K562 (cell line): ENCODE data around the gene CBLL1. TPM values are rescaled to one million over a fixed set of nuclear protein-coding genes. Genes with fewer than 3 reads are reported as not detected.

ENCODE experiments used
- BACH1 ChIP-seq: fragments of 200-800 bp; sonication (Bioruptor generic); IDR thresholded peaks from 2 replicates; pipeline ENCODE4 v1.6.1; 2016; ENCODE audit warnings: missing genetic modification characterization, missing compliant biosample characterization
- GATAD2B ChIP-seq: fragments of 450-650 bp; IDR thresholded peaks from 2 replicates; pipeline ENCODE4 v1.6.1; 2017; ENCODE audit warnings: mild to moderate bottlenecking, borderline replicate concordance
- HNRNPL ChIP-seq: fragments of 200-400 bp; formaldehyde crosslinking; IDR thresholded peaks from 2 replicates; pipeline ENCODE4 v1.6.1; 2017; ENCODE audit warnings: low read depth, mild to moderate bottlenecking, low read length
- NCOA1 ChIP-seq: fragments of 450-650 bp; IDR thresholded peaks from 2 replicates; pipeline ENCODE4 v1.6.1; 2016; ENCODE audit warnings: low read depth
- NFATC3 ChIP-seq: fragments of 450-650 bp; IDR thresholded peaks from 2 replicates; pipeline ENCODE4 v1.6.1; 2017; ENCODE audit warnings: mild to moderate bottlenecking
- YBX1 ChIP-seq: fragments of 450-650 bp; IDR thresholded peaks from 2 replicates; pipeline ENCODE4 v1.7.1; 2016; ENCODE audit warnings: mild to moderate bottlenecking
- ZBTB12 ChIP-seq: fragments of 250-450 bp; sonication (Bioruptor Pico); IDR thresholded peaks from 2 replicates; pipeline ENCODE4 v1.4.0; 2020
- ZNF24 ChIP-seq: fragments of 450-650 bp; IDR thresholded peaks from 2 replicates; pipeline ENCODE4 v1.6.1; 2016
- ZNF282 ChIP-seq: sonication (generic); formaldehyde crosslinking; IDR thresholded peaks from 2 replicates; pipeline ENCODE4 v1.8.1; 2023; ENCODE audit warnings: missing genetic modification reagents
- polyA plus RNA-seq, 8 experiments: library from polyadenylated mRNA; depleted of rRNA in 4 of 8; stranded (reverse) in 5 of 8; unstranded in 3 of 8; fragments of >200 nt; fragmentation: Nextera tagmentation in 2 of 8; fragmentation: Illumina TruSeq in 1 of 8; extraction: Ambion mirVana in 2 of 8; extraction: Trizol in 1 of 8; gene quantifications; 2 replicates each; pipeline versions ENCODE4 v1.2.1 to v1.2.3, GENCODE V29; 2011 to 2014; ENCODE audit warnings: inconsistent platforms in 1 of 8, missing spikeins in 1 of 8
- total RNA-seq, 7 experiments: library from RNA; depleted of rRNA in 6 of 7; stranded (reverse); fragments of >200 nt in 6 of 7; fragmentation: Illumina TruSeq in 2 of 7; extraction: Trizol in 2 of 7; gene quantifications; 2 replicates each; pipeline versions ENCODE4 v1.2.1 to v1.2.3, GENCODE V29; 2011 to 2021; ENCODE audit warnings: low replicate concordance in 1 of 7
- TF ChIP-seq, protein P1 (sequence below): sonication (generic); formaldehyde crosslinking; IDR thresholded peaks from 2 replicates; pipeline ENCODE4 v1.8.0; 2022; ENCODE audit warnings: mild to moderate bottlenecking, missing genetic modification reagents
- TF ChIP-seq, protein P2 (sequence below), 2 experiments: IDR thresholded peaks; 2 replicates each; pipeline ENCODE4 v1.6.1; 2012; ENCODE audit warnings: improper control_type of control experiment in 2 of 2, low read depth in 2 of 2, low read length in 2 of 2, borderline replicate concordance in 1 of 2
- TF ChIP-seq, protein P3 (sequence below), 2 experiments: fragments of 450-650 bp; conservative IDR thresholded peaks; 2 replicates each; pipeline ENCODE4 v1.6.1; 2017; ENCODE audit warnings: mild to moderate bottlenecking in 2 of 2, moderate library complexity in 2 of 2
- TF ChIP-seq, protein P4 (sequence below): fragments of 250-450 bp; sonication (Bioruptor Pico); IDR thresholded peaks from 2 replicates; pipeline ENCODE4 v1.5.0; 2021; ENCODE audit warnings: mild to moderate bottlenecking, borderline replicate concordance

CBLL1 gene
- total and polyA plus RNA-seq, 9 of the 15 experiments (the other 6 are each of a cell fraction or from before 2014, with no cell fraction given) = 14.7 to 67.9 (median 35.4) TPM

GRCh38 chr7:107742678-107743566 is 1.0 kb upstream of the CBLL1 start (continued):
- no peak for TF ChIP-seq HNRNPL
- 0 out of 2 replicates have a peak, but pooled peaks have one; percentile 9 for TF ChIP-seq NCOA1
- peak; percentile 39; the same call in 1 of the 2 replicates for TF ChIP-seq BACH1 (tag)
- no peak for TF ChIP-seq YBX1
- TF ChIP-seq, protein P1, sequence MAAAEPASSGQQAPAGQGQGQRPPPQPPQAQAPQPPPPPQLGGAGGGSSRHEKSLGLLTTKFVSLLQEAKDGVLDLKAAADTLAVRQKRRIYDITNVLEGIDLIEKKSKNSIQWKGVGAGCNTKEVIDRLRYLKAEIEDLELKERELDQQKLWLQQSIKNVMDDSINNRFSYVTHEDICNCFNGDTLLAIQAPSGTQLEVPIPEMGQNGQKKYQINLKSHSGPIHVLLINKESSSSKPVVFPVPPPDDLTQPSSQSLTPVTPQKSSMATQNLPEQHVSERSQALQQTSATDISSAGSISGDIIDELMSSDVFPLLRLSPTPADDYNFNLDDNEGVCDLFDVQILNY = no peak
- no peak for TF ChIP-seq ZBTB12 (CRISPR knock-in tag)
- no peak; the same call in 1 of the 2 replicates for TF ChIP-seq ZNF24
- TF ChIP-seq ZNF282 = no peak
- TF ChIP-seq, protein P2, sequence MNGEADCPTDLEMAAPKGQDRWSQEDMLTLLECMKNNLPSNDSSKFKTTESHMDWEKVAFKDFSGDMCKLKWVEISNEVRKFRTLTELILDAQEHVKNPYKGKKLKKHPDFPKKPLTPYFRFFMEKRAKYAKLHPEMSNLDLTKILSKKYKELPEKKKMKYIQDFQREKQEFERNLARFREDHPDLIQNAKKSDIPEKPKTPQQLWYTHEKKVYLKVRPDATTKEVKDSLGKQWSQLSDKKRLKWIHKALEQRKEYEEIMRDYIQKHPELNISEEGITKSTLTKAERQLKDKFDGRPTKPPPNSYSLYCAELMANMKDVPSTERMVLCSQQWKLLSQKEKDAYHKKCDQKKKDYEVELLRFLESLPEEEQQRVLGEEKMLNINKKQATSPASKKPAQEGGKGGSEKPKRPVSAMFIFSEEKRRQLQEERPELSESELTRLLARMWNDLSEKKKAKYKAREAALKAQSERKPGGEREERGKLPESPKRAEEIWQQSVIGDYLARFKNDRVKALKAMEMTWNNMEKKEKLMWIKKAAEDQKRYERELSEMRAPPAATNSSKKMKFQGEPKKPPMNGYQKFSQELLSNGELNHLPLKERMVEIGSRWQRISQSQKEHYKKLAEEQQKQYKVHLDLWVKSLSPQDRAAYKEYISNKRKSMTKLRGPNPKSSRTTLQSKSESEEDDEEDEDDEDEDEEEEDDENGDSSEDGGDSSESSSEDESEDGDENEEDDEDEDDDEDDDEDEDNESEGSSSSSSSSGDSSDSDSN (IDR thresholded peaks at IDR 0.05; ENCODE audit: borderline replicate concordance in 1 of 2, low read depth in 2 of 2, low read length in 2 of 2) = no peak
- TF ChIP-seq GATAD2B = no peak
- TF ChIP-seq, protein P3, sequence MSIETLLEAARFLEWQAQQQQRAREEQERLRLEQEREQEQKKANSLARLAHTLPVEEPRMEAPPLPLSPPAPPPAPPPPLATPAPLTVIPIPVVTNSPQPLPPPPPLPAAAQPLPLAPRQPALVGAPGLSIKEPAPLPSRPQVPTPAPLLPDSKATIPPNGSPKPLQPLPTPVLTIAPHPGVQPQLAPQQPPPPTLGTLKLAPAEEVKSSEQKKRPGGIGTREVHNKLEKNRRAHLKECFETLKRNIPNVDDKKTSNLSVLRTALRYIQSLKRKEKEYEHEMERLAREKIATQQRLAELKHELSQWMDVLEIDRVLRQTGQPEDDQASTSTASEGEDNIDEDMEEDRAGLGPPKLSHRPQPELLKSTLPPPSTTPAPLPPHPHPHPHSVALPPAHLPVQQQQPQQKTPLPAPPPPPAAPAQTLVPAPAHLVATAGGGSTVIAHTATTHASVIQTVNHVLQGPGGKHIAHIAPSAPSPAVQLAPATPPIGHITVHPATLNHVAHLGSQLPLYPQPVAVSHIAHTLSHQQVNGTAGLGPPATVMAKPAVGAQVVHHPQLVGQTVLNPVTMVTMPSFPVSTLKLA (conservative IDR thresholded peaks at IDR 0.05) = no peak
- TF ChIP-seq, protein P4, sequence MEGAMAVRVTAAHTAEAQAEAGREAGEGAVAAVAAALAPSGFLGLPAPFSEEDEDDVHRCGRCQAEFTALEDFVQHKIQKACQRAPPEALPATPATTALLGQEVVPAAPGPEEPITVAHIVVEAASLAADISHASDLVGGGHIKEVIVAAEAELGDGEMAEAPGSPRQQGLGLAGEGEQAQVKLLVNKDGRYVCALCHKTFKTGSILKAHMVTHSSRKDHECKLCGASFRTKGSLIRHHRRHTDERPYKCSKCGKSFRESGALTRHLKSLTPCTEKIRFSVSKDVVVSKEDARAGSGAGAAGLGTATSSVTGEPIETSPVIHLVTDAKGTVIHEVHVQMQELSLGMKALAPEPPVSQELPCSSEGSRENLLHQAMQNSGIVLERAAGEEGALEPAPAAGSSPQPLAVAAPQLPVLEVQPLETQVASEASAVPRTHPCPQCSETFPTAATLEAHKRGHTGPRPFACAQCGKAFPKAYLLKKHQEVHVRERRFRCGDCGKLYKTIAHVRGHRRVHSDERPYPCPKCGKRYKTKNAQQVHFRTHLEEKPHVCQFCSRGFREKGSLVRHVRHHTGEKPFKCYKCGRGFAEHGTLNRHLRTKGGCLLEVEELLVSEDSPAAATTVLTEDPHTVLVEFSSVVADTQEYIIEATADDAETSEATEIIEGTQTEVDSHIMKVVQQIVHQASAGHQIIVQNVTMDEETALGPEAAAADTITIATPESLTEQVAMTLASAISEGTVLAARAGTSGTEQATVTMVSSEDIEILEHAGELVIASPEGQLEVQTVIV (CRISPR knock-in tag) = no peak
- TF ChIP-seq NFATC3 = no peak
